NT2/D1 (cell line): ENCODE results near the gene SLC41A1.

Experiments
- DNase-seq: peaks from one replicate; pipeline ENCODE4 v3.0.0-alpha.2; 2011; ENCODE audit warnings: low read depth, low spot score
- H3K27me3 ChIP-seq: 2 replicates; pipeline ENCODE4 v1.6.0; 2011; ENCODE audit warnings: mild to moderate bottlenecking; ENCODE audit not compliant: insufficient read length, insufficient read depth
- H3K36me3 ChIP-seq: 2 replicates; pipeline ENCODE4 v1.6.1; 2011; ENCODE audit warnings: mild to moderate bottlenecking, low read length, mixed read lengths; ENCODE audit not compliant: insufficient read depth, insufficient read length
- H3K4me1 ChIP-seq: 2 replicates; pipeline ENCODE4 v1.5.1; 2011; ENCODE audit not compliant: insufficient read depth, insufficient read length
- H3K4me3 ChIP-seq: 2 replicates; pipeline ENCODE4 v1.5.1; 2011; ENCODE audit warnings: low read depth; ENCODE audit not compliant: insufficient read length
- H3K9ac ChIP-seq: 2 replicates; pipeline ENCODE4 v1.6.0; 2011; ENCODE audit warnings: low read depth; ENCODE audit not compliant: insufficient read length
- H3K9me3 ChIP-seq: 2 replicates; pipeline ENCODE4 v1.5.1; 2011; ENCODE audit warnings: mild to moderate bottlenecking, low read length; ENCODE audit not compliant: insufficient read depth
- SUZ12 ChIP-seq: IDR thresholded peaks from 2 replicates; pipeline ENCODE4 v1.6.1; 2011; ENCODE audit not compliant: insufficient read length, insufficient read depth; ENCODE audit errors: extremely low read depth
- YY1 ChIP-seq: IDR thresholded peaks from 2 replicates; pipeline ENCODE4 v1.6.1; 2011; ENCODE audit not compliant: insufficient read length, insufficient read depth
- ZNF274 ChIP-seq: IDR thresholded peaks from 2 replicates; pipeline ENCODE4 v1.6.1; 2011; ENCODE audit warnings: mild to moderate bottlenecking, low read depth, low read length

SLC41A1 gene

DNA sequence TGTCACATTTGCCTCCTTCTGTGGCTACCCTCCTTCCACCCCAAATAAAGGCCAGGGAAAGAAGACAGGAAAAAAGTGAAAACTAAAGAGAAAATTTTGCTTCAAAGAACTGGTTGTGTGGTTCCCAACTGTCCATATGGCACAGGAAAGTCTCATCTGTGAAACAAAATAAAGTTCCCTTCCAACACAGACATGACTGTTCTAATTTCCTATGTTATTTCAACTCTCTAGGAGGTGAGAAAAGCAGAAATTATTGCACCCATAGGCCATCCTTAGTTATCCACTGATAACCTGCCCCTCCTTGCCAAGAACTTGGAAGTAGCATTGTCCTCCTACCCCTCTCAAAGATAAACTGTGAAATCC, 29.6 kb downstream of the SLC41A1 start:
- Histone ChIP-seq H3K9me3 (no peaks in the 10 kb centered on the region), H3K36me3 (no peaks in the 10 kb centered on the region), H3K4me1 (no peaks in the 10 kb centered on the region), H3K9ac (no peak overlapping the region), H3K4me3 (no peak overlapping the region), H3K27me3 (no peaks in the 10 kb centered on the region)
- DNase-seq: no peak
- TF ChIP-seq SUZ12 (no peak), YY1 (no peak), ZNF274 (no peak)

DNA sequence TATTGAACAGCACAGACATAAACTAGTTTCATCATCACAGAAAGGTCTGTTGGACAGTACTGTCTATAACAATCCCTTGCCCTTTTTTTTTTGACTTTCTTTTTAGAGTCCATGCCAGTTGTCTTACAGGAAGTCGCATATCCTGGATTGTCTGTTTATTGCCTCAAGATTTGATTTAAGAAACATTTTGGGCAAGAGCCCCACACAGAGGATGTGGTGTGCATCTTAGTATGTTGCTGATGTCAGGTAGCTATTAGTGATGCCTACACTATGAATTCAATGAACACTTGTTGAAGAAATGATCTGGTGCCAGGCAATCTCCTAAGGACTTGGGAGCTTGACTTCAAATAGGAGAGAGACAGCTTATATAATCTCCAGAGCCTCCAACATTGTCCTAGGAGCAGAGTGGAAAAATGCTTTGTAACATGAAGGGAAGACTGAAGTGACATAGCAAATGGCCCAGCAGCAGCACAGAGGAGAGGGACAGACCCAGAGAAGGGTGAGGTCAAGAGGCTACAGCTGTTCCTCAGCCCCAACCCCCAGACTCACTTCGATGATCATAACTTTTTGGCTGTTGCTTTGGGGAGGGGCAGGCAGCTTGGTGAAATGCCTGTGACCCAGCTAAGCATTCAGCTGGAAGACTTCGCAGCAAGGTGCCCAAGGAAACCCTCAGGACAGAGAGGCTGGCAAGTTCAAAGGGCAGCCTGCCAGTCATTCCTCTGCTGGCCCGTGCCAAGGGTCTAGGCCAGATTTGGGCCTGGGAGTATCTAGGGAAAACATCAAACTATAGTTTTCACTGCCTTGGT, 30.2 kb downstream of the SLC41A1 start:
- Histone ChIP-seq H3K9me3 (no peaks in the 10 kb centered on the region), H3K4me3 (no peak overlapping the region)
- TF ChIP-seq ZNF274: no peak
- TF ChIP-seq SUZ12: no peak
- TF ChIP-seq YY1: no peak

DNA sequence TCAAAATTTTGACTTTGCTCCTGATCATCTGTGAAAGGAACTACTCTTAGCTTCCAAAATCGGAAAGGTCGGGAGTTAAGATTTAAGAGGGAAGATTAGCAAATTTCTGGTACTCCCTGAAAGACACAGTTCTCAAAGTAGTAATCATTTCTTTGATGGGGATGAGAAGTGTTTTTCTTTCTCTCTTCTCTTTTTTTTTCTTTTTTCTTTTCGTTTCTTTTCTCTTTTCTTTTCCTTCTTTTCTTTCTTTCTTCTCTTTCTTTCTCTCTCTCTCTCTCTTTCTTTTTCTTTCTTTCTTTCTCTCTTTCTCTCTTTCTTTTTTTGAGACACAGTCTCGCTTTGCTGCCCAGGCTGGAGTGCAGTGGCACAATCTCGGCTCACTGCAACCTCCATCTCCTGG, 32.7 kb downstream of the SLC41A1 start:
- H3K36me3 ChIP-seq: no peaks in the 10 kb centered on the region

More for the DNA sequence above, 30.2 kb downstream of the SLC41A1 start:
- H3K9ac ChIP-seq: no peak overlapping the region
- H3K4me1 ChIP-seq: no peaks in the 10 kb centered on the region
- no peaks in the 10 kb centered on the region for H3K27me3 ChIP-seq
- no peaks in the 10 kb centered on the region for H3K36me3 ChIP-seq
- DNase-seq: no peak

DNA sequence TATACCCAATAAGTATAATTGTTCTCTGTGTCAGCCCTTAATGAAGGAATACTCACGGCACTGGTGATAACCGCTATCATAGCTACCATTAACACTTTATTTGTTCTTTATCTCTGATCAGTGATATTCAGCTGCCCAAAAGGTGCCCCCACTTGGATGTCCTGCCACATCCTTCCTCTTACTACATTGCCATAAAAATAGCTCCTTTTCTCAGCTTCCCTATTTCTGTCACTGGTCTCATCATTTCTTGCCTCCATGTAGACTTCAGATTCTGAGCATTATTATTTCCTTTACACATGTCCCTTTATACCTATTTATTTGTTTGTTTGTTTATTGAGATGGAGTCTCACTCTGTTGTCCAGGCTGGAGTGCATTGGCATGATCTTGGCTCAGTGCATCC, 35.0 kb downstream of the SLC41A1 start:
- Histone ChIP-seq H3K27me3 (peaks cover 31% of the 10 kb centered on the region), H3K9ac (no peak overlapping the region), H3K4me1 (no peaks in the 10 kb centered on the region), H3K9me3 (peaks cover 10% of the 10 kb centered on the region; the same call in 1 of the 2 replicates), H3K4me3 (no peak overlapping the region), H3K36me3 (no peaks in the 10 kb centered on the region)
- TF ChIP-seq ZNF274: no peak
- no peak for TF ChIP-seq SUZ12
- DNase-seq: no peak

More for the DNA sequence above, 32.7 kb downstream of the SLC41A1 start:
- Histone ChIP-seq H3K4me3 (no peak overlapping the region), H3K9me3 (peaks cover 10% of the 10 kb centered on the region; the same call in 1 of the 2 replicates), H3K27me3 (peaks cover 11% of the 10 kb centered on the region), H3K4me1 (no peaks in the 10 kb centered on the region), H3K9ac (no peak overlapping the region)
- TF ChIP-seq SUZ12 (no peak), ZNF274 (no peak), YY1 (no peak)
- no peak for DNase-seq

DNA sequence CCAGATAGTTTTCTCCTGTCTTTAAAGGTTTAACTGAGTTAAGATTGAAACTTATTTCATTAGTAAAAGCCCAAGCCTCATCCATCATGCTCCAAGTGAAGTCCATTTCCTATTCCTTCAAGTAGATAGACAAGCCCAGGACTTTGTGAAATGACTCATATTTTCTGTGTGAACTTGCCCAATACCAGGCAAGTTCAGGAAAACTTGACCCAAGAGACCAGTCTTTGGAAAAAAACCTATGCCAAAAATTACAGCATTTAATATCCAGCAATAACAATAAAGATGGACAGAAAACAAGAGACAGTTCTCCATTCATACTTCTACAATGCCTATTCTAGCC, 37.3 kb downstream of the SLC41A1 start:
- Histone ChIP-seq H3K36me3 (no peaks in the 10 kb centered on the region), H3K9ac (no peak overlapping the region), H3K4me1 (no peaks in the 10 kb centered on the region), H3K27me3 (peaks cover 31% of the 10 kb centered on the region), H3K4me3 (no peak overlapping the region), H3K9me3 (peaks cover 10% of the 10 kb centered on the region; the same call in 1 of the 2 replicates)
- TF ChIP-seq YY1: no peak
- TF ChIP-seq SUZ12: no peak
- no peak for TF ChIP-seq ZNF274
- DNase-seq: no peak

DNA sequence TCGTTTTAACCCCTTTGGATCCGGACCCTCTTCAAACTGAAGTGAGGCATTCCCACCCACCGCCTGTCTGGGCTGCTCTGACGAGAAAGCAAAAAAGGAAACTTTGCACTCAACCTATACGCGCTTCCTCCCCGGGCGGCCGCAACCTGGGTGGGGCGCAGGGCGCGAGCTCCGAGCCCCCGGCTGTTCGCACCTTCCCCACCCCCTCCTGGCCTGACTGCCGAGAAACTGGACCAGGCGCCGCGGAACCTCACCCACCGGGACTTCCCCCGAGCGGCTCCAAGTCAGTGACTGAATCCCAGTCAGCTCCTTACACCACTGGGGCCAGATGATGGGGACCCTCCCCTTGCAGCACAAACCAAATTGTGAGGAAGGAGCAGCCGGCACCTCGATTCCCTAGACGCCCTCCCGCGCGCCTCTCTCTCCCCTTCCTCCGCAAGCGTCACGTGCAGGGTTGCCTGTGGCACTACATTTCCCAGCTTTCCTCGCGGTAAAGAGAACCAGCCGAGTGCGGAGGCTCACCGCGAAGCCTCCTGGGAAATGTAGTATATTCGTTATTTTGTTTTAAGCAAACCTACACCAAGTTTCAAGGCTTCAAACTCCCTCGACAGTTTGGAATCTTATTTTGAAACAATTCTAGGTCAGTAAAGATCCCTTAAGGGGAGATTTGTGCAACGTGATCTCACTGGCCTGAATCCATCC, 37.8 kb downstream of the SLC41A1 start, which contains the start of gene RAB29:
Gene RAB29 (minus strand): TSS at position 468 of the 702 bp plus-strand sequence. CDS start 526 bp downstream, outside the sequence.
- peak within 1 kb of the TSS; percentile 86 for H3K4me3 ChIP-seq
- DNase-seq: peak; percentile 84
- no peak for TF ChIP-seq SUZ12

DNA sequence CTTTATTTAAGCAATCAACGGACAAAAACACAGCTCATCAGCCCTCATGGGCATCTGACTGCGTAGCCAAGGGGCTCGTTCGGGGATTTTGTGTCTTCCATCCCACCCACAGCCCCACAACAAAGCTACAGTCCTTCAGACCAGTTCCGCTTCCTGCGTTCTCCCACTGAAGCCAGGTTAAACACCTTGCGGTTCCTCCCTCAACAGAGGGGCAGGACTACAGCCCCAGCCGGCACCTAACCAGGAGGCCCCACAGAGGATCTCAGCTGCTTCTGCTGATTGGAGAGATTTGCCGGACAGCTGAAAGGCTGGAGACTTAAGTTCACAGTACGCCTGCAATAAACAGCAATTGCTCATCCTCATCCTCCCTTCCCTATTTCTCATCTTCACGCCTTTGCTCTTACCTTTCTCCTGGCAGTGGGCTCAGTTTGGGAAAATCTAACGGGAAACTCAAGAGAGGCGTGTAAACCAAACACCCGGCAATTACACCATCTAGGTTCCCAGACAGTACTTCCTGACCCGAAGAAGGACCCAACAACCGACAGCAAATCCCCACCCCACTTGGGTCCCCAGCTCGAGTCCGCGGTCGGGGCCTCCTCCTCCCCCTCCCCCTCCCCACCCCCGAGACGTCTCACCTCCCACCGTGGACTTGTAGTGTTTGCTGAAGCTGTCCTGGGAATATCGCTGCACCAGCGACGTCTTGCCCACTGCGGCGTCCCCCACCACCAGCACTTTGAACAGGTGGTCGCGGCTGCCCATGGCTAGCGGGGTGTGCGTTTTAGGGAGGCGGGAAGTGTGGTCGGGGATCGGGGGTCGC, 38.6 kb downstream of the SLC41A1 start:
- peaks cover 10% of the 10 kb centered on the region; the same call in 1 of the 2 replicates for H3K9me3 ChIP-seq
- peak overlapping the region; percentile 86 for H3K4me3 ChIP-seq
- TF ChIP-seq YY1: no peak
- peak; percentile 33 for TF ChIP-seq SUZ12
- TF ChIP-seq ZNF274: no peak
- peak overlapping the region; percentile 84 for H3K9ac ChIP-seq
- no peaks in the 10 kb centered on the region for H3K4me1 ChIP-seq
- no peaks in the 10 kb centered on the region for H3K36me3 ChIP-seq
- peaks cover 31% of the 10 kb centered on the region for H3K27me3 ChIP-seq
- DNase-seq: no peak

More for the DNA sequence above, 37.8 kb downstream of the SLC41A1 start, which contains the start of gene RAB29:
- Histone ChIP-seq H3K27me3 (peaks cover 31% of the 10 kb centered on the region), H3K36me3 (no peaks in the 10 kb centered on the region), H3K9ac (peak within 1 kb of the TSS; percentile 84), H3K9me3 (peaks cover 10% of the 10 kb centered on the region; the same call in 1 of the 2 replicates), H3K4me1 (no peaks in the 10 kb centered on the region)
